ENCODE results near the gene PRB4. TPM values are rescaled to one million over a fixed set of nuclear protein-coding genes. Genes with fewer than 3 reads are reported as not detected.
"Not testable (repeated sequence)": the region's sequence is repeated elsewhere in the genome, so short reads cannot be mapped to it uniquely, and the experiment has no call there.

PRB4 gene
- polyA plus RNA-seq (2013, experiment 1 of 2) = not detected
- polyA plus RNA-seq (2013, experiment 2 of 2) = not detected

GRCh38 chr12:11310336-11310735 lies at the start of gene PRB4:
PRB4 (minus strand) TSS chr12:11310436; CDS start chr12:11310398, 38 bp downstream.
- 66 to 78% methylated on average over 2 of the region's 3 CpGs for WGBS, 2 experiments (ENCODE audit: insufficient coverage in 2 of 2)
- no peak within 1 kb of the TSS for H3K27ac ChIP-seq (ENCODE audit: low read depth, low read length, severe bottlenecking)
- no peaks in the 10 kb centered on the region for H3K4me1 ChIP-seq (ENCODE audit: control insufficient read depth, insufficient read depth, low read length, poor library complexity, severe bottlenecking)
- H3K4me3 ChIP-seq (ENCODE audit: extremely low read depth, insufficient read depth, low read length, poor library complexity, severe bottlenecking) = no peak within 1 kb of the TSS
- no peaks in the 10 kb centered on the region for H3K9me3 ChIP-seq (ENCODE audit: control insufficient read depth, low read length)
- H3K36me3 ChIP-seq (ENCODE audit: control insufficient read depth, insufficient read depth, low read length) = no peaks in the 10 kb centered on the region

GRCh38 chr12:11351736-11352135 lies 41.5 kb upstream of the PRB4 start:
- H3K27ac ChIP-seq (ENCODE audit: low read depth, low read length, severe bottlenecking); H3K36me3 ChIP-seq (ENCODE audit: control insufficient read depth, insufficient read depth, low read length); H3K4me1 ChIP-seq (ENCODE audit: control insufficient read depth, insufficient read depth, low read length, poor library complexity, severe bottlenecking); H3K4me3 ChIP-seq (ENCODE audit: extremely low read depth, insufficient read depth, low read length, poor library complexity, severe bottlenecking); H3K9me3 ChIP-seq (ENCODE audit: control insufficient read depth, low read length): not testable (repeated sequence)
- WGBS, 2 experiments (ENCODE audit: insufficient coverage in 2 of 2) = 80% methylated on average over 1 of the region's 2 CpGs; no CpG with 5 or more reads in 1 of the 2 experiments

GRCh38 chr12:11348439-11348838 lies 38.2 kb upstream of the PRB4 start:
- 96 to 97% methylated on average over 9 of the region's 9 CpGs for WGBS, 2 experiments (ENCODE audit: insufficient coverage in 2 of 2)
- no peaks in the 10 kb centered on the region for H3K4me1 ChIP-seq (ENCODE audit: control insufficient read depth, insufficient read depth, low read length, poor library complexity, severe bottlenecking)
- H3K9me3 ChIP-seq (ENCODE audit: control insufficient read depth, low read length) = no peaks in the 10 kb centered on the region
- no peaks in the 10 kb centered on the region for H3K36me3 ChIP-seq (ENCODE audit: control insufficient read depth, insufficient read depth, low read length)
- no peak overlapping the region for H3K4me3 ChIP-seq (ENCODE audit: extremely low read depth, insufficient read depth, low read length, poor library complexity, severe bottlenecking)
- H3K27ac ChIP-seq (ENCODE audit: low read depth, low read length, severe bottlenecking) = no peak overlapping the region

GRCh38 chr12:11347810-11348209 lies 37.6 kb upstream of the PRB4 start:
- no peaks in the 10 kb centered on the region for H3K36me3 ChIP-seq (ENCODE audit: control insufficient read depth, insufficient read depth, low read length)
- no peak overlapping the region for H3K4me3 ChIP-seq (ENCODE audit: extremely low read depth, insufficient read depth, low read length, poor library complexity, severe bottlenecking)
- H3K4me1 ChIP-seq (ENCODE audit: control insufficient read depth, insufficient read depth, low read length, poor library complexity, severe bottlenecking) = no peaks in the 10 kb centered on the region
- H3K9me3 ChIP-seq (ENCODE audit: control insufficient read depth, low read length) = no peaks in the 10 kb centered on the region
- WGBS, 2 experiments (ENCODE audit: insufficient coverage in 2 of 2) = no CpG with 5 or more reads among the region's 6 CpGs
- no peak overlapping the region for H3K27ac ChIP-seq (ENCODE audit: low read depth, low read length, severe bottlenecking)

- Histone ChIP-seq H3K36me3 (ENCODE audit: control insufficient read depth, insufficient read depth, low read length) (no peaks in the 10 kb centered on the region), H3K4me1 (ENCODE audit: control insufficient read depth, insufficient read depth, low read length, poor library complexity, severe bottlenecking) (no peaks in the 10 kb centered on the region), H3K27ac (ENCODE audit: low read depth, low read length, severe bottlenecking) (no peak overlapping the region), H3K9me3 (ENCODE audit: control insufficient read depth, low read length) (no peaks in the 10 kb centered on the region), H3K4me3 (ENCODE audit: extremely low read depth, insufficient read depth, low read length, poor library complexity, severe bottlenecking) (no peak overlapping the region)
- WGBS, 2 experiments (ENCODE audit: insufficient coverage in 2 of 2) = 86 to 92% methylated on average over 1 of the region's 2 CpGs
These were observed 34.3 kb upstream of the PRB4 start for GRCh38 chr12:11344500-11344899.

GRCh38 chr12:11324426-11324825 lies 14.2 kb upstream of the PRB4 start:
- no peak overlapping the region for H3K4me3 ChIP-seq (ENCODE audit: extremely low read depth, insufficient read depth, low read length, poor library complexity, severe bottlenecking)
- H3K4me1 ChIP-seq (ENCODE audit: control insufficient read depth, insufficient read depth, low read length, poor library complexity, severe bottlenecking) = no peaks in the 10 kb centered on the region
- H3K9me3 ChIP-seq (ENCODE audit: control insufficient read depth, low read length) = no peaks in the 10 kb centered on the region
- 84 to 96% methylated on average over 3 of the region's 3 CpGs for WGBS, 2 experiments (ENCODE audit: insufficient coverage in 2 of 2)
- H3K27ac ChIP-seq (ENCODE audit: low read depth, low read length, severe bottlenecking) = no peak overlapping the region
- no peaks in the 10 kb centered on the region for H3K36me3 ChIP-seq (ENCODE audit: control insufficient read depth, insufficient read depth, low read length)

- WGBS, 2 experiments (ENCODE audit: insufficient coverage in 2 of 2) = 100% methylated on average over 1 of the region's 2 CpGs; no CpG with 5 or more reads in 1 of the 2 experiments
- Histone ChIP-seq H3K4me1 (ENCODE audit: control insufficient read depth, insufficient read depth, low read length, poor library complexity, severe bottlenecking) (no peaks in the 10 kb centered on the region), H3K4me3 (ENCODE audit: extremely low read depth, insufficient read depth, low read length, poor library complexity, severe bottlenecking) (no peak overlapping the region), H3K27ac (ENCODE audit: low read depth, low read length, severe bottlenecking) (no peak overlapping the region), H3K9me3 (ENCODE audit: control insufficient read depth, low read length) (no peaks in the 10 kb centered on the region), H3K36me3 (ENCODE audit: control insufficient read depth, insufficient read depth, low read length) (no peaks in the 10 kb centered on the region)
These were observed 11.7 kb upstream of the PRB4 start for GRCh38 chr12:11321980-11322379.

- H3K9me3 ChIP-seq (ENCODE audit: control insufficient read depth, low read length) = no peaks in the 10 kb centered on the region
- no CpG with 5 or more reads among the region's 2 CpGs for WGBS, 2 experiments (ENCODE audit: insufficient coverage in 2 of 2)
- H3K4me3 ChIP-seq (ENCODE audit: extremely low read depth, insufficient read depth, low read length, poor library complexity, severe bottlenecking) = no peak overlapping the region
- no peak overlapping the region for H3K27ac ChIP-seq (ENCODE audit: low read depth, low read length, severe bottlenecking)
- H3K4me1 ChIP-seq (ENCODE audit: control insufficient read depth, insufficient read depth, low read length, poor library complexity, severe bottlenecking) = no peaks in the 10 kb centered on the region
- H3K36me3 ChIP-seq (ENCODE audit: control insufficient read depth, insufficient read depth, low read length) = no peaks in the 10 kb centered on the region
These were observed 3.1 kb downstream of the PRB4 start for GRCh38 chr12:11307143-11307542.

GRCh38 chr12:11273449-11273848 lies 36.8 kb downstream of the PRB4 start:
- H3K4me3 ChIP-seq (ENCODE audit: extremely low read depth, insufficient read depth, low read length, poor library complexity, severe bottlenecking) = no peak overlapping the region
- no peak overlapping the region for H3K27ac ChIP-seq (ENCODE audit: low read depth, low read length, severe bottlenecking)
- 80% methylated on average over 1 of the region's 3 CpGs; no CpG with 5 or more reads in 1 of the 2 experiments for WGBS, 2 experiments (ENCODE audit: insufficient coverage in 2 of 2)
- H3K4me1 ChIP-seq (ENCODE audit: control insufficient read depth, insufficient read depth, low read length, poor library complexity, severe bottlenecking) = no peaks in the 10 kb centered on the region
- no peaks in the 10 kb centered on the region for H3K36me3 ChIP-seq (ENCODE audit: control insufficient read depth, insufficient read depth, low read length)
- no peaks in the 10 kb centered on the region for H3K9me3 ChIP-seq (ENCODE audit: control insufficient read depth, low read length)

- H3K9me3 ChIP-seq (ENCODE audit: control insufficient read depth, low read length) = no peaks in the 10 kb centered on the region
- no peaks in the 10 kb centered on the region for H3K4me1 ChIP-seq (ENCODE audit: control insufficient read depth, insufficient read depth, low read length, poor library complexity, severe bottlenecking)
- WGBS, 2 experiments (ENCODE audit: insufficient coverage in 2 of 2) = 93 to 94% methylated on average over 3 of the region's 3 CpGs
- no peak within 1 kb of the TSS for H3K27ac ChIP-seq (ENCODE audit: low read depth, low read length, severe bottlenecking)
- H3K36me3 ChIP-seq (ENCODE audit: control insufficient read depth, insufficient read depth, low read length) = no peaks in the 10 kb centered on the region
- H3K4me3 ChIP-seq (ENCODE audit: extremely low read depth, insufficient read depth, low read length, poor library complexity, severe bottlenecking) = no peak within 1 kb of the TSS
These were observed 40.6 kb downstream of the PRB4 start, which contains the start of gene PRB3 for GRCh38 chr12:11269607-11270006. PRB3 (minus strand) TSS chr12:11269707; CDS start chr12:11269669, 38 bp downstream.

- Histone ChIP-seq H3K27ac (ENCODE audit: low read depth, low read length, severe bottlenecking) (no peak overlapping the region), H3K9me3 (ENCODE audit: control insufficient read depth, low read length) (no peaks in the 10 kb centered on the region), H3K4me1 (ENCODE audit: control insufficient read depth, insufficient read depth, low read length, poor library complexity, severe bottlenecking) (no peaks in the 10 kb centered on the region), H3K36me3 (ENCODE audit: control insufficient read depth, insufficient read depth, low read length) (no peaks in the 10 kb centered on the region), H3K4me3 (ENCODE audit: extremely low read depth, insufficient read depth, low read length, poor library complexity, severe bottlenecking) (no peak overlapping the region)
- WGBS, 2 experiments (ENCODE audit: insufficient coverage in 2 of 2) = 100% methylated on average over 1 of the region's 1 CpG; no CpG with 5 or more reads in 1 of the 2 experiments
These were observed 45.7 kb downstream of the PRB4 start for GRCh38 chr12:11264501-11264900.
